Measurements from ENCODE around the gene GALNS. TPM values are rescaled to one million over a fixed set of nuclear protein-coding genes. Genes with fewer than 3 reads are reported as not detected.

Gene GALNS
- total and polyA plus RNA-seq, 11 donors, result 10.7 to 22.7 (median 14.1) TPM

- H3K4me3 ChIP-seq, result no peak overlapping the region
- H3K4me1 ChIP-seq, result peaks cover 3 to 48% (median 28%) of the 10 kb centered on the region in 12 donors
- H3K9me3 ChIP-seq, result peaks cover 0 to 5% (median 0%) of the 10 kb centered on the region in 12 donors
- H3K27me3 ChIP-seq, result no peaks in the 10 kb centered on the region
- H3K27ac ChIP-seq, result peak overlapping the region in 1 of 12 donors; percentile 92
- intact Hi-C loops (cut with DNase I), result no loop called here
- 92 to 97% (median 96%) methylated on average over 16 to 19 of the region's 19 CpGs for WGBS, 4 donors
- TF ChIP-seq POLR2A (IDR thresholded peaks at IDR 0.05) (no peak), CTCF (IDR thresholded peaks at IDR 0.05) (no peak)
- H3K36me3 ChIP-seq, result no peaks in the 10 kb centered on the region
- DNase-seq (no peak), ATAC-seq (no peak)
Measured at GRCh38 chr16:88764080-88764479, 92.7 kb downstream of the GALNS start.

Other genes with a start within 250 kb of the GALNS start
- gene IL17C, start 218.4 kb downstream of the GALNS start, total RNA-seq, result not detected
- gene IL17C, start 218.4 kb downstream of the GALNS start, polyA plus RNA-seq, result not detected
- gene CYBA, start 205.9 kb downstream of the GALNS start, total RNA-seq, result 100 to 1,000 TPM in 1 of 9 donors, 10 to 100 TPM in 8; 22.6 to 227 (median 34.4) TPM
- 10 to 100 TPM; 46.5 to 48.8 TPM for gene CYBA, start 205.9 kb downstream of the GALNS start, polyA plus RNA-seq
- 10 to 100 TPM; 17.5 to 26.8 (median 20.6) TPM for gene MVD, start 193.9 kb downstream of the GALNS start, total RNA-seq
- gene MVD, start 193.9 kb downstream of the GALNS start, polyA plus RNA-seq, result 10 to 100 TPM; 22.3 to 41.2 TPM
- gene SNAI3, start 170.4 kb downstream of the GALNS start, total RNA-seq, result 1 to 10 TPM in 6 of 9 donors, under 1 TPM in 3; 0.76 to 9.5 (median 1.4) TPM
- gene SNAI3, start 170.4 kb downstream of the GALNS start, polyA plus RNA-seq, result 1 to 10 TPM; 1.7 to 4.4 TPM
- 10 to 100 TPM in 8 of 9 donors, 1 to 10 TPM in 1; 9.3 to 28.5 (median 15.4) TPM for gene RNF166, start 150.5 kb downstream of the GALNS start, total RNA-seq
- gene RNF166, start 150.5 kb downstream of the GALNS start, polyA plus RNA-seq, result 10 to 100 TPM; 14.7 to 21.8 TPM
- 10 to 100 TPM in 7 of 9 donors, 1 to 10 TPM in 2; 6.5 to 20.8 (median 12.3) TPM for gene CTU2, start 150.4 kb downstream of the GALNS start, total RNA-seq
- 10 to 100 TPM; 16.0 to 20.8 TPM for gene CTU2, start 150.4 kb downstream of the GALNS start, polyA plus RNA-seq
- 10 to 100 TPM; 14.2 to 59.7 (median 19.7) TPM for gene PIEZO1, start 71.7 kb downstream of the GALNS start, total RNA-seq
- gene PIEZO1, start 71.7 kb downstream of the GALNS start, polyA plus RNA-seq, result 10 to 100 TPM; 31.2 to 45.0 TPM
- 1 to 10 TPM in 4 of 9 donors, under 1 TPM in 5; 0.23 to 6.1 (median 0.70) TPM for gene CDT1, start 53.2 kb downstream of the GALNS start, total RNA-seq
- under 1 TPM; 0.19 to 0.40 TPM for gene CDT1, start 53.2 kb downstream of the GALNS start, polyA plus RNA-seq
- 10 to 100 TPM; 26.6 to 75.8 (median 44.2) TPM for gene APRT, start 45.0 kb downstream of the GALNS start, total RNA-seq
- 100 to 1,000 TPM in 1 of 2 donors, 10 to 100 TPM in 1; 62.6 to 129 TPM for gene APRT, start 45.0 kb downstream of the GALNS start, polyA plus RNA-seq
- 10 to 100 TPM; 20.3 to 65.7 (median 44.2) TPM for gene TRAPPC2L, start 180 bp upstream of the GALNS start, total RNA-seq
- 10 to 100 TPM; 30.3 to 51.3 TPM for gene TRAPPC2L, start 180 bp upstream of the GALNS start, polyA plus RNA-seq
- not detected for gene PABPN1L, start 9.7 kb upstream of the GALNS start, total RNA-seq
- not detected for gene PABPN1L, start 9.7 kb upstream of the GALNS start, polyA plus RNA-seq
- 10 to 100 TPM in 2 of 9 donors, 1 to 10 TPM in 7; 5.0 to 12.0 (median 5.8) TPM for gene CBFA2T3, start 120.3 kb upstream of the GALNS start, total RNA-seq
- gene CBFA2T3, start 120.3 kb upstream of the GALNS start, polyA plus RNA-seq, result 10 to 100 TPM in 1 of 2 donors, 1 to 10 TPM in 1; 5.5 to 11.1 TPM
- 10 to 100 TPM; 10.3 to 26.3 (median 19.3) TPM for gene ACSF3, start 236.9 kb upstream of the GALNS start, total RNA-seq
- gene ACSF3, start 236.9 kb upstream of the GALNS start, polyA plus RNA-seq, result 10 to 100 TPM; 12.2 to 22.9 TPM

Data from heart left ventricle (tissue), 16 donors.